Measurements from ENCODE around the gene AQP5. TPM values are rescaled to one million over a fixed set of nuclear protein-coding genes. Genes with fewer than 3 reads are reported as not detected.

AQP5 gene
- total RNA-seq, 3 donors from 2014 or later (not counting 1 experiment from before 2014, with no cell fraction given) = not detected

DNA sequence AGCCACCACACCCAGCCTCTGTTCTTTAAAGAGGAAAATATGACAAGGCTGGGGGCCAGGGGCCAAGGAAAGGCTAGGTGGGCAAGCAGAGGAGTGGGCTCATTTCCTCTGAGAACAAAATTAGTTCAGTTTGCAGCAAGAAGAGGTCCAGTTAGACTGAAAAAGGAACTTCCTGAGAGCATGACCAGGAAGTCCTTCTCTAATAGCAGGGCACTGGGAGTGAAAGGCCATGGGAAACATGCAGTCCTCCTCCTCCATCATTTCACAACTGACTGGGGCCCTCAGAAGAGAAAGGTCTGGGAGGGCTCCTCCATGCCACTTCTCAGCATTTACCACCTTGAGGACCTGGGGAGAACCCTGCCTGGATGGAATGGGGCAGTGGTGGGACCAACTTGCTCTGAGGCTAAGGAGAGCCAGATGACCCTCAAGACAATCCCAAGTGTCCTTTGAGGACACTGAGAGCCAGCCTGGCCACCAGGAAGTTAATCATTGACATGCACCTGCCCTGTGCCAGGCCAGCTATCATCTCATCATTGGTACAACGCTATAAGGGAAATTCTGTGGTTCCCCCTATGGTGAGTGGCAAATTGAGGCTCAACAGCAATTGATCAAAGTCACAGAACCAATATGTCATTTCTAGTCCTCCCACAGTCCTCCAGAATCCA is 9.1 kb upstream of the AQP5 start:
- ATAC-seq (no peak), DNase-seq (no peak)
- Histone ChIP-seq H3K36me3 (ENCODE audit: control insufficient read depth, insufficient read depth, low read length) (no peaks in the 10 kb centered on the region), H3K4me3 (ENCODE audit: low read length) (no peak overlapping the region), H3K27ac (ENCODE audit: low read length) (no peak overlapping the region), H3K4me1 (ENCODE audit: control insufficient read depth, insufficient read depth, low read length) (no peaks in the 10 kb centered on the region), H3K9me3 (ENCODE audit: control insufficient read depth, insufficient read depth, low read length) (no peaks in the 10 kb centered on the region), H3K27me3 (ENCODE audit: control insufficient read depth, insufficient read depth, low read length) (peaks cover 7% of the 10 kb centered on the region)
- Mint-ChIP-seq H3K4me1 (no peaks in the 10 kb centered on the region), H3K27ac (no peak overlapping the region), H3K36me3 (no peaks in the 10 kb centered on the region), H3K4me3 (no peak overlapping the region), H3K9me3 (no peaks in the 10 kb centered on the region), H3K27me3 (ENCODE audit: low read depth in 2 of 2) (peaks cover 35 to 37% of the 10 kb centered on the region in 2 donors)
- TF ChIP-seq, protein P1, sequence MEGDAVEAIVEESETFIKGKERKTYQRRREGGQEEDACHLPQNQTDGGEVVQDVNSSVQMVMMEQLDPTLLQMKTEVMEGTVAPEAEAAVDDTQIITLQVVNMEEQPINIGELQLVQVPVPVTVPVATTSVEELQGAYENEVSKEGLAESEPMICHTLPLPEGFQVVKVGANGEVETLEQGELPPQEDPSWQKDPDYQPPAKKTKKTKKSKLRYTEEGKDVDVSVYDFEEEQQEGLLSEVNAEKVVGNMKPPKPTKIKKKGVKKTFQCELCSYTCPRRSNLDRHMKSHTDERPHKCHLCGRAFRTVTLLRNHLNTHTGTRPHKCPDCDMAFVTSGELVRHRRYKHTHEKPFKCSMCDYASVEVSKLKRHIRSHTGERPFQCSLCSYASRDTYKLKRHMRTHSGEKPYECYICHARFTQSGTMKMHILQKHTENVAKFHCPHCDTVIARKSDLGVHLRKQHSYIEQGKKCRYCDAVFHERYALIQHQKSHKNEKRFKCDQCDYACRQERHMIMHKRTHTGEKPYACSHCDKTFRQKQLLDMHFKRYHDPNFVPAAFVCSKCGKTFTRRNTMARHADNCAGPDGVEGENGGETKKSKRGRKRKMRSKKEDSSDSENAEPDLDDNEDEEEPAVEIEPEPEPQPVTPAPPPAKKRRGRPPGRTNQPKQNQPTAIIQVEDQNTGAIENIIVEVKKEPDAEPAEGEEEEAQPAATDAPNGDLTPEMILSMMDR (IDR thresholded peaks at IDR 0.05) = no peak
- intact Hi-C loops (cut with micrococcal nuclease) = no loop called here
- WGBS (ENCODE audit: insufficient coverage) = 36% methylated on average over 1 of the region's 1 CpG

DNA sequence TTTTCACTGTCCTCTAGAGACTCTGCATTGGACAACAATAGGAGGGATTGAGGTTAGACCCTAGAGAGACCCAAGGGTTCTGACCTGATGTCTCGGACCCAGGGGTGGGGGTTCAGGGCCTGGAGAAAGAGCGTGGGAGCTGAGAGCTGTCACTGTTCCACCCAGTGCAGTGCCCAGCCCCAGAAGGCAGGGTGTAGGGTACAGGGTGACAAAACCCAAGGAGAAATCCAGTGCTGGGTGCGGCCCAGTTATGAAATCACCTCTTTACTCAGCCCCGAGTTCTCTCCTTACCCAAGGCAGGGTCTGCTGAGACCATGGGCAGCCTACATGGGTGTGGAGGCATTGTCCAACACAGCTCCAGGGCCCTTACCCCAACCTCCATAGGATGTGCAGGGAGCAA is 8.5 kb upstream of the AQP5 start:
- ATAC-seq = no peak
- H3K9me3 ChIP-seq (ENCODE audit: control insufficient read depth, insufficient read depth, low read length) = no peaks in the 10 kb centered on the region
- Mint-ChIP-seq H3K27me3 (ENCODE audit: low read depth in 2 of 2) (peaks cover 41 to 42% of the 10 kb centered on the region in 2 donors), H3K27ac (no peak overlapping the region), H3K36me3 (no peaks in the 10 kb centered on the region), H3K4me3 (no peak overlapping the region), H3K9me3 (no peaks in the 10 kb centered on the region), H3K4me1 (no peaks in the 10 kb centered on the region)
- DNase-seq = no peak
- H3K4me1 ChIP-seq (ENCODE audit: control insufficient read depth, insufficient read depth, low read length) = no peaks in the 10 kb centered on the region
- peaks cover 7% of the 10 kb centered on the region for H3K27me3 ChIP-seq (ENCODE audit: control insufficient read depth, insufficient read depth, low read length)
- TF ChIP-seq, protein P1 (IDR thresholded peaks at IDR 0.05) = no peak
- intact Hi-C loops (cut with micrococcal nuclease) = no loop called here
- H3K36me3 ChIP-seq (ENCODE audit: control insufficient read depth, insufficient read depth, low read length) = no peaks in the 10 kb centered on the region
- 81% methylated on average over 4 of the region's 4 CpGs for WGBS (ENCODE audit: insufficient coverage)
- no peak overlapping the region for H3K4me3 ChIP-seq (ENCODE audit: low read length)
- no peak overlapping the region for H3K27ac ChIP-seq (ENCODE audit: low read length)

DNA sequence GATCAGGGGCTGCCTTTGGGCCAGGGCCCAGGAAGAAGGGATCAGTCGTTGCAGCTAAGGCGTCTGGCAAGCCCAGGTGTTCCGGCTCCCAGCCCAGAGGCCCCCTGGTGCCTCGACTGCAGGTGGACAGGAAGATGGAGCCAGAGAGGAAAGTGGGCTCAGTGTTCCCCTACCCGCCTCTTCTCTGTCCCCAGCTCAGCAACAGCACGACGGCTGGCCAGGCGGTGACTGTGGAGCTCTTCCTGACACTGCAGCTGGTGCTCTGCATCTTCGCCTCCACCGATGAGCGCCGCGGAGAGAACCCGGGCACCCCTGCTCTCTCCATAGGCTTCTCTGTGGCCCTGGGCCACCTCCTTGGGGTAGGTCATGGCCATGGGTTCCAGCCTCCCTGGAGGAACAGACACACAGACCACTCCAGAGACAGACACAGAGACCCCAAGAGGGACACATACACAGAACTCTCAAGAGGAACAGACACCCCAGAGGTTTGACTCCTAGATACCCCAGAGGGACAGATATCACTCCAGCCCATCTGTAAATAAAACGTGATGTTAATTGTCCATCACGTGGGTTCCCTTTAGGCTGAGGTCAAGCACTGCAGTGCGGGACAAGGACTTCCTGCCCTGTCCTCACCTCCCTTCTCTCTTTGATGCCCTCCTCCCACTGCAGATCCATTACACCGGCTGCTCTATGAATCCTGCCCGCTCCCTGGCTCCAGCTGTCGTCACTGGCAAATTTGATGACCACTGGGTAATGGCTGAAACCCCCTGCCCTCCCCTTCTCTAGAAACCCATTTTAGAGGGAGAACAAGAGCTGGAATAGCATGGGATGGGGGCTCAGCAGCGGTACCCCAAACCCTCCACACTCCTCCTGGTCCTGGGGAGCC is 7.5 kb upstream of the AQP5 start:
- peaks cover 50 to 52% of the 10 kb centered on the region in 2 donors for H3K27me3 Mint-ChIP-seq (ENCODE audit: low read depth in 2 of 2)
- 60% methylated on average over 21 of the region's 21 CpGs for WGBS (ENCODE audit: insufficient coverage)

More for the DNA sequence above, 7.5 kb upstream of the AQP5 start:
- Histone ChIP-seq H3K27me3 (ENCODE audit: control insufficient read depth, insufficient read depth, low read length) (peaks cover 16% of the 10 kb centered on the region), H3K4me1 (ENCODE audit: control insufficient read depth, insufficient read depth, low read length) (no peaks in the 10 kb centered on the region), H3K27ac (ENCODE audit: low read length) (no peak overlapping the region), H3K4me3 (ENCODE audit: low read length) (no peak overlapping the region), H3K36me3 (ENCODE audit: control insufficient read depth, insufficient read depth, low read length) (no peaks in the 10 kb centered on the region), H3K9me3 (ENCODE audit: control insufficient read depth, insufficient read depth, low read length) (no peaks in the 10 kb centered on the region)
- no peaks in the 10 kb centered on the region for H3K4me1 Mint-ChIP-seq
- ATAC-seq (no peak), DNase-seq (no peak)
- TF ChIP-seq, protein P1 (IDR thresholded peaks at IDR 0.05) = no peak
- intact Hi-C loops (cut with micrococcal nuclease) = no loop called here
- no peak overlapping the region for H3K27ac Mint-ChIP-seq
- no peaks in the 10 kb centered on the region for H3K36me3 Mint-ChIP-seq
- no peak overlapping the region for H3K4me3 Mint-ChIP-seq
- H3K9me3 Mint-ChIP-seq = no peaks in the 10 kb centered on the region

Measured in natural killer cell (primary cell).